B cell (primary cell): Measurements from ENCODE around the gene TSPAN17.

Source experiments
- EZH2 ChIP-seq: IDR thresholded peaks from 2 replicates; pipeline ENCODE4 v1.6.1; 2012; ENCODE audit warnings: borderline replicate concordance, low read depth, mild to moderate bottlenecking, moderate library complexity, low read length; ENCODE audit not compliant: insufficient read depth, poor library complexity, severe bottlenecking
- TF ChIP-seq, protein P1 (sequence below): fragments of 200-600 bp; IDR thresholded peaks from one replicate; pipeline ENCODE4 v1.8.0; 2022; ENCODE audit warnings: antibody characterized with exemption, mild to moderate bottlenecking

GRCh38 chr5:176671890-176672747 is 24.8 kb downstream of the TSPAN17 start:
- TF ChIP-seq, protein P1, sequence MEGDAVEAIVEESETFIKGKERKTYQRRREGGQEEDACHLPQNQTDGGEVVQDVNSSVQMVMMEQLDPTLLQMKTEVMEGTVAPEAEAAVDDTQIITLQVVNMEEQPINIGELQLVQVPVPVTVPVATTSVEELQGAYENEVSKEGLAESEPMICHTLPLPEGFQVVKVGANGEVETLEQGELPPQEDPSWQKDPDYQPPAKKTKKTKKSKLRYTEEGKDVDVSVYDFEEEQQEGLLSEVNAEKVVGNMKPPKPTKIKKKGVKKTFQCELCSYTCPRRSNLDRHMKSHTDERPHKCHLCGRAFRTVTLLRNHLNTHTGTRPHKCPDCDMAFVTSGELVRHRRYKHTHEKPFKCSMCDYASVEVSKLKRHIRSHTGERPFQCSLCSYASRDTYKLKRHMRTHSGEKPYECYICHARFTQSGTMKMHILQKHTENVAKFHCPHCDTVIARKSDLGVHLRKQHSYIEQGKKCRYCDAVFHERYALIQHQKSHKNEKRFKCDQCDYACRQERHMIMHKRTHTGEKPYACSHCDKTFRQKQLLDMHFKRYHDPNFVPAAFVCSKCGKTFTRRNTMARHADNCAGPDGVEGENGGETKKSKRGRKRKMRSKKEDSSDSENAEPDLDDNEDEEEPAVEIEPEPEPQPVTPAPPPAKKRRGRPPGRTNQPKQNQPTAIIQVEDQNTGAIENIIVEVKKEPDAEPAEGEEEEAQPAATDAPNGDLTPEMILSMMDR, result no peak
- TF ChIP-seq EZH2, result no peak
